Stimulated activated CD4-positive, alpha-beta T cell treated with anti-CD3 and anti-CD28 coated beads, Interleukin-12 subunit alpha, Interleukin-12 subunit beta, amount 100 ng/mL, for 24 hours (primary cell): Measurements from ENCODE around the gene MBNL1.
"Not testable (repeated sequence)": the region's sequence is repeated elsewhere in the genome, so short reads cannot be mapped to it uniquely, and the experiment has no call there.

Experiments used
- DNase-seq, 2 experiments: peaks; one replicate each; pipeline ENCODE4 v3.0.0-alpha.2; 2020; ENCODE audit warnings: low read depth in 2 of 2

The MBNL1 gene

GRCh38 chr3:152403632-152404066 is 134.9 kb downstream of the MBNL1 start:
- DNase-seq = no peak

GRCh38 chr3:152404976-152405375 is 136.2 kb downstream of the MBNL1 start:
- DNase-seq = no peak

DNA sequence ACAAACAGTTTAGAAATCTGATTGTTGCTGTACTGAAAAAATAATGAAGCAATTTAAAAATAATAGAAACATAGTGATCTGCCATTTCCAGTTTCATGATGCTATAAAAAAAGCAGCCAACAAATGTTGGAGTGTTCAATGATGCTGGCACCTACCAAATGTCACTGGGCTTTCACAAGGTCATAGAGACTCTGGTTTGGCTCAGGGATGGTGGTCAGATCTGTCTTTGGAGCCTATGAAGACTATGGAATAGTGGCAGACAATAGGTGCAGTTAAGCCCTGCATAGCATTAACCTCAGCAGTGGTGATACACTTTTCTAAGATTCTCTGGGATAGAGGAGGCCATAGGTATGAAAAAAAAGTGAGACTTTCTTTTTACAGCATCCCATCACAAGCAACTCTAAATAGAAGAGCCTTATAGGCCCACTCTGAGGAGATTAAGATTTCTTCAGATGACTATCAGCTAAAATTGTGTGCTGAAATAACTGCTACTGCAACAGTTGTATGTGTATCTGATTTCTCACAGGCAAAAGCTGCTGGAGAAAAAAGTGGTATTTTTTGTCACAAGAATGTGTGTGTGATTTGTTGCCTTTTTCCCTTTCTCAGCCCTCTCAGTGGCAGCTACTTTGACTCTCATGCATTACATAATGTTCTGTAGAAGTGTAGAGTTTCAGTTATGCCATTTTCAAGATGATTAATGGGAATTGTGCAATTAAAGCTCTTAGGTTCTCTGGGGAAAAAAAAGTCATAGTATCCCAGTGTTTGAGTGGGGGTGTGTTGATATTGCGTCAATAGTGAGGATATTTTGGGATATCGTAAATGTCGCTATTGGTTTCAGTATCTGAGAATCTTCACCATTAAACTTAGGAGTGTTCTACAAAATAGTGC is 137.4 kb downstream of the MBNL1 start:
- no peak for DNase-seq

DNA sequence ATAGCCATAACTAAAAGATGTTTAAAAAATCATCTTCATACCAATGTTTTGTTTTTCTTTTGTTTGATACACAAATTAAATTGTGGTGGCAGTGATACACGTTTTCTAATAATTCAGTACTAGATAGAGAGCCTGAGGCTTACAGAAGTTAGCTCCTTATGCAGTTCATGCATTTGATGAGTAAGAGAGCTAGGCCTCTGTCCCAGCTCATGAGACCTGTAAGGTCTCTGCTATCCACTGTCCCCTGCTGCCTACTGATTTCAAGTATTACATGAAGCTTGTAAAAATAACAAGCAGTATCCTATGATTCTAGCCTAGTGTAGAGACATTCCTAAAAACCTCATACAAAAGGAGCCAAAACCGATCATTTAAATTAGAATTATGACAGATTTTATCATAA is 144.5 kb downstream of the MBNL1 start:
- no peak for DNase-seq

GRCh38 chr3:152416808-152417580 is 148.3 kb downstream of the MBNL1 start:
- DNase-seq = no peak

- peak in 1 of 2 experiments; percentile 15 for DNase-seq
These were observed 151.0 kb downstream of the MBNL1 start for GRCh38 chr3:152419748-152420147.

DNA sequence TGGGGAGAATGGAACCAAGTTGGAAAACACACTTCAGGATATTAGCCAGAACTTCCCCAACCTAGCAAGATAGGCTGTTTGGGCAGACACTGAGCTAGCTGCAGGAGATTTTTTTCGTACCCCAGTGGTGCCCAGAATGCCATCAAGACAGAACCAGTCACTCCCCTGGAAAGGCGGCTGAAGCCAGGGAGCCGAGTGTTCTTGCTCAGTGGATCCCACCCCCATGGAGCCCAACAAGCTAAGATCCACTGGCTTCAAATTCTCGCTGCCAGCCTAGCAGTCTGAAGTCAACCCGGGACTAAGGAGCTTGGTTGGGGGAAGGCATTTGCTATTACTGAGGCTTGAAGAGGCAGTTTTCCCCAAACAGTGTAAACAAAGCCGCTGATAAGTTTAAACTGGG is 152.4 kb downstream of the MBNL1 start:
- DNase-seq = no peak

DNA sequence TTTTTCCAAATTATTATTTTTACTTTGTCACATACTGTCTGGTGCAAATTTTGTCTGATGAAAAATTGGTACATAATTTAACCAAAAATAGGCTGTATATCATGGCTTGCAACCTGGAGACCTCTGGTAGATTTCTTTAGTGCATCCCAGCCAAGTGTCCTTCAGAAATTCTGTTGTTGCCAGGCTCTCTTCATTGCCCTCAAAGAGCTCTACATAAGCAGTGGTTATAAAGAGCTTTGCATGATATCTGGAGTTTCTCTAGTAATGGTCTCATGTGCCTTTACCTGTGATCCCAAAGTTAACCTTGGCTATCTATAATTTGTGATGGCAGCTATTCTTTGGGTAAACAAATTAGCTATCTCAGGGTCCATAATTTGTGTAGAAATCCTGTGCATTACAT is 157.7 kb downstream of the MBNL1 start:
- no peak for DNase-seq

- DNase-seq = no peak
These were observed 159.8 kb downstream of the MBNL1 start for GRCh38 chr3:152428577-152428976.

GRCh38 chr3:152430223-152431002 is 161.7 kb downstream of the MBNL1 start:
- DNase-seq = no peak

GRCh38 chr3:152434142-152434541 is 165.4 kb downstream of the MBNL1 start:
- DNase-seq = no peak

GRCh38 chr3:152435210-152435609 is 166.5 kb downstream of the MBNL1 start:
- DNase-seq = not testable (repeated sequence)

GRCh38 chr3:152436707-152437590 is 168.2 kb downstream of the MBNL1 start:
- DNase-seq = no peak

DNA sequence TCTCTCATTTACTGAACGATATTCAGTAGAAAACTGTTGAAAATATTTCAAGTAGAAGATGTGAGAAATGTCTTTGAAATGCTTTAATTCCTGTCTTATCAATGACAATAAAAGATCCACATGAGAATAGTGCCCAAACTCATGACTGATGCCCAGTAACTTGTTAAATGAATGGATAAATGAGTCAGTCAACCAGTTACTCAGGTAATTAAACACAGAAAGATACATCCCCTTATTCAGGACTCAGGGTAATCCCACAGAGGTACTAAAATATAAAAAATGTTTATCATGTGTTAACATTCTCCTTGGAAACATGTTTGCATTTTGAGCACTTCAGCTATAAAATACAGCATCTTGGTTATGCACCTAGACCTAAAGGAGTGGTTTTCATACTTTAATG is 169.5 kb downstream of the MBNL1 start:
- no peak for DNase-seq

GRCh38 chr3:152438706-152439105 is 170.0 kb downstream of the MBNL1 start:
- DNase-seq = no peak

- DNase-seq = not testable (repeated sequence)
These were observed 171.5 kb downstream of the MBNL1 start for GRCh38 chr3:152440243-152440642.

DNA sequence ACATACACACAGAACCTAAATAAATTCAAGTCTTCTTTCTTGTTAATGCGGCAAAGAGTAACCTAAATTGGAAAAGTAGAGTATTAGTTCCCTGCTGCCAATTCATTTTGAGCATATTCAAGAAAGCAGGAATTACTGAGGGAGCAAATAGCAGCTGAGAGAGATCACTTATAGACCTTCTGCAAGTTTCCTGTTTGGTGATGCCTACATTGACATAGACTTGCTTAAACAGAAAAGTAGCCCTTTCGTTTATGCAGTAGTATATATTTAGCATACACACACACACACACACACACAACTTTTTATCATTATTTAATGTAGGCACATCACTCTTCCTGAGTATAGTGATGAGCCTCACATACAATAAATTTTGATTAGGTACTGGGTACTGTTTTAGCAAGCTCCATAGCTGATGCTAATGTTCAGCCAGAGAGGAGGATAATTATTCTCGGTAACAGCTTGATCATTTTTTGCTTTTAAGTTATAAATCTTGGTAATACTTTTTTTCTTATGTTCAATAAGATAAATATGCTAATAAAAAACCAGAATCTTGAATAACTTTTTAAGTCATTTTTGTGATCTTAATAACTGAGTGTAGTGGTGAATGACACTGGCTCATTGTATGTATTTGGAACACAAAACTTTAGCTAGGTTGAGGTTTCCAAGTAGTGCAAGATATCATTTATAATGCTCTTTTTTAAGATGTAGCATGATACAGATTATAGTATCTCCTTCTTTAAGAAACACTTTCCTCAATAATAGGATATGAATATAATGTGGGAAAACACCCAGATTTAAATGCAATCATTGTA is 174.7 kb downstream of the MBNL1 start:
- no peak for DNase-seq

- no peak for DNase-seq
These were observed 175.4 kb downstream of the MBNL1 start for GRCh38 chr3:152444029-152444641.

GRCh38 chr3:152445212-152445611 is 176.5 kb downstream of the MBNL1 start:
- no peak for DNase-seq

DNA sequence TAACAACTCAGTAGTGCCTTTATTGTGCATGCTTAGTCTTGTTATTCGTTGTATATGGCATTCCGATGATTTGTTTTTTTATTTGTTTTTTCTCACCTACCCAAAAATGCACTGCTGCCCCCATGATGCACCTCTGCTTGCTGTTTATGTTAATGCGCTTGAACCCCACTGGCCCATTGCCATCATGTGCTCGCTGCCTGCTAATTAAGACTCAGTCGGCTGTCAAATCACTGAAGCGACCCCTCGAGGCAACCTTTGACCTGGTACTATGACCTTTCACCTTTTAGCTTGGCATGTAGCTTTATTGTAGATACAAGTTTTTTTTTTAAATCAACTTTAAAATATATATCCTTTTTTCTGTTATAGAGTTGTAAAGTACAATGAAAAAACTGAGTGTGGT is 177.8 kb downstream of the MBNL1 start:
- no peak for DNase-seq
